Measurements from ENCODE around the gene DPPA3. TPM values are rescaled to one million over a fixed set of nuclear protein-coding genes. Genes with fewer than 3 reads are reported as not detected.

Gene DPPA3
- total RNA-seq, 1 experiment from 2014 or later = not detected

DNA sequence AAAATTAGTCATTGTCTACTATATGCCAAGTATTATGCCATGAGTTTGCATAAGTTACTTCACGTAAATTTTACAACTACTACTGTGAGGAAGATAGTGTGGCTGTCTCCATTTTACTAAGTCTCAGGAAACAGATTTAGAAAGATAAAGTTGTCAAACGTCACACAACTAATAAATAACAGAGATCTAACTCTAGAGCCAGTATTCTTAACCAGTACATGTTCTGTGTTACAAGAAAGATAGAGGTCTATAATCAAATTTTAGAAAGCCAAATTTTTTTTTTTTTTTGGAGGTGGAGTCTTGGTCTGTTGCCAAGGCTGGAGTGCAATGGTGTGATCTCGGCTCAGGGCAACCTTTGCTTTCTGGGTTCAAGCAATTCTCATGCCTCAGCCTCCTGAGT, 21.8 kb downstream of the DPPA3 start:
- Histone ChIP-seq H3K4me3 (ENCODE audit: low read depth in 2 of 2, low read length in 2 of 2) (no peak overlapping the region), H3K4me1 (ENCODE audit: control insufficient read depth, insufficient read depth, low read length) (no peaks in the 10 kb centered on the region), H3K27me3 (ENCODE audit: control insufficient read depth, insufficient read depth, low read length) (no peaks in the 10 kb centered on the region), H3K9me3 (ENCODE audit: control insufficient read depth, insufficient read depth, low read depth, low read length) (no peaks in the 10 kb centered on the region), H3K36me3 (ENCODE audit: control insufficient read depth, insufficient read depth, low read length) (no peaks in the 10 kb centered on the region), H3K27ac (ENCODE audit: low read length) (no peak overlapping the region)
- DNase-seq (ENCODE audit: low read depth, low spot score) (no peak), ATAC-seq (no peak)
- ChIA-PET POLR2A (no interaction called here), CTCF (no interaction called here)
- intact Hi-C loops (cut with micrococcal nuclease; ENCODE audit: unreplicated experiment) (no loop called here), in situ Hi-C loops (cut with HindIII; ENCODE audit: low pct_unique_long_range_greater_than_20kb, low sequenced_read_pairs) (no loop called here)
- TF ChIP-seq CTCF (IDR thresholded peaks at IDR 0.05) (no peak), REST (IDR thresholded peaks at IDR 0.05; ENCODE audit: insufficient read depth in 1 of 2, low read depth in 2 of 2, low read length in 1 of 2) (no peak), POLR2AphosphoS5 (IDR thresholded peaks at IDR 0.05; ENCODE audit: low read depth, low read length) (no peak), SIN3A (IDR thresholded peaks at IDR 0.05; ENCODE audit: borderline replicate concordance, insufficient read depth, low read depth, low read length) (no peak), TCF7L2 (IDR thresholded peaks at IDR 0.05; ENCODE audit: low read depth, low read length) (no peak)
- no TSS peak for BruUV-seq (replicated peaks)

GRCh38 chr12:7747246-7747645, 36.0 kb downstream of the DPPA3 start, which contains the start of gene CLEC4C:
CLEC4C (minus strand) TSS chr12:7747375; CDS start chr12:7747348, 27 bp downstream.
- TF ChIP-seq CTCF (IDR thresholded peaks at IDR 0.05) (no peak), SIN3A (IDR thresholded peaks at IDR 0.05; ENCODE audit: borderline replicate concordance, insufficient read depth, low read depth, low read length) (no peak), REST (IDR thresholded peaks at IDR 0.05; ENCODE audit: insufficient read depth in 1 of 2, low read depth in 2 of 2, low read length in 1 of 2) (no peak), POLR2AphosphoS5 (IDR thresholded peaks at IDR 0.05; ENCODE audit: low read depth, low read length) (no peak)
- Histone ChIP-seq H3K36me3 (ENCODE audit: control insufficient read depth, insufficient read depth, low read length) (no peaks in the 10 kb centered on the region), H3K4me1 (ENCODE audit: control insufficient read depth, insufficient read depth, low read length) (no peaks in the 10 kb centered on the region), H3K9me3 (ENCODE audit: control insufficient read depth, insufficient read depth, low read depth, low read length) (no peaks in the 10 kb centered on the region), H3K27me3 (ENCODE audit: control insufficient read depth, insufficient read depth, low read length) (no peaks in the 10 kb centered on the region), H3K4me3 (ENCODE audit: low read depth in 2 of 2, low read length in 2 of 2) (no peak within 1 kb of the TSS), H3K27ac (ENCODE audit: low read length) (no peak within 1 kb of the TSS)
- intact Hi-C loops (cut with micrococcal nuclease; ENCODE audit: unreplicated experiment) = no loop called here
- CTCF ChIA-PET = interaction anchor here (1.0 kb wide), 1 partner anchor 13 kb away, joined by 8 read pairs; no protein-coding TSS in a partner anchor
- POLR2A ChIA-PET = no interaction called here
- ATAC-seq = no peak
- in situ Hi-C loops (cut with HindIII; ENCODE audit: low pct_unique_long_range_greater_than_20kb, low sequenced_read_pairs) = no loop called here
- DNase-seq (ENCODE audit: low read depth, low spot score) = no peak
- BruUV-seq (replicated peaks) = no TSS peak

All from Panc1 (cell line).